ENCODE measurements around the gene LRBA. TPM values are rescaled to one million over a fixed set of nuclear protein-coding genes. Genes with fewer than 3 reads are reported as not detected.

The LRBA gene
- polyA plus RNA-seq, 2 of the 4 experiments (the other 2 are of a cell fraction) = 10.7 to 25.1 TPM

GRCh38 chr4:150423503-150423902 lies 591.6 kb downstream of the LRBA start:
- 96% methylated on average over 5 of the region's 12 CpGs for WGBS (ENCODE audit: missing lambda C conversion rate)
- POLR2A ChIA-PET = no interaction called here
- Histone ChIP-seq H3K27ac (no peak overlapping the region), H3K4me3 (no peak overlapping the region), H3K4me1 (no peaks in the 10 kb centered on the region), H3K4me2 (no peak overlapping the region), H3K9me3 (no peaks in the 10 kb centered on the region)
- CTCF ChIA-PET = no interaction called here
- DNase-seq (ENCODE audit: low read depth in 1 of 2, low spot score in 1 of 2) (no peak), FAIRE-seq (no peak), ATAC-seq (no peak)
- TF ChIP-seq SREBF2 (IDR thresholded peaks at IDR 0.05) (no peak), NPAS2 (CRISPR knock-in tag; IDR thresholded peaks at IDR 0.05; ENCODE audit: borderline replicate concordance) (no peak), CEBPB (IDR thresholded peaks at IDR 0.05) (no peak), HOXA7 (CRISPR knock-in tag; IDR thresholded peaks at IDR 0.05) (no peak), CBX8 (IDR thresholded peaks at IDR 0.05) (no peak)

GRCh38 chr4:150423074-150423473 lies 592.0 kb downstream of the LRBA start:
- CTCF ChIA-PET = no interaction called here
- 80% methylated on average over 8 of the region's 13 CpGs for WGBS (ENCODE audit: missing lambda C conversion rate)
- H3K4me3 ChIP-seq = no peak overlapping the region
- TF ChIP-seq SREBF2 (IDR thresholded peaks at IDR 0.05) (no peak), MAX (IDR thresholded peaks at IDR 0.05) (no peak), BCL3 (IDR thresholded peaks at IDR 0.05) (no peak)
- FAIRE-seq (no peak), DNase-seq (ENCODE audit: low read depth in 1 of 2, low spot score in 1 of 2) (no peak), ATAC-seq (no peak)
- H3K27ac ChIP-seq = no peak overlapping the region
- POLR2A ChIA-PET = no interaction called here
- no peaks in the 10 kb centered on the region for H3K9me3 ChIP-seq
- H3K4me1 ChIP-seq = no peaks in the 10 kb centered on the region
- no peak overlapping the region for H3K4me2 ChIP-seq

- FAIRE-seq = no peak
Measured at GRCh38 chr4:150421612-150422011, 593.5 kb downstream of the LRBA start.

More at GRCh38 chr4:150421612-150422011, 593.5 kb downstream of the LRBA start:
- ChIA-PET POLR2A (no interaction called here), CTCF (no interaction called here)
- H3K4me1 ChIP-seq = no peaks in the 10 kb centered on the region
- TF ChIP-seq MYC (IDR thresholded peaks at IDR 0.05; ENCODE audit: borderline replicate concordance, low read length) = no peak
- no peak for TF ChIP-seq EP300 (IDR thresholded peaks at IDR 0.05)
- TF ChIP-seq REST (IDR thresholded peaks at IDR 0.05) = no peak
- no peak for TF ChIP-seq HES2 (IDR thresholded peaks at IDR 0.05)
- no peak for TF ChIP-seq HEYL (CRISPR knock-in tag; IDR thresholded peaks at IDR 0.05)
- no peak for TF ChIP-seq EHMT2 (IDR thresholded peaks at IDR 0.05; ENCODE audit: low read depth)
- no peak for TF ChIP-seq E2F6 (IDR thresholded peaks at IDR 0.05; ENCODE audit: borderline replicate concordance, low read depth)
- TF ChIP-seq HOXA7 (CRISPR knock-in tag; IDR thresholded peaks at IDR 0.05) = no peak
- TF ChIP-seq MAFK (IDR thresholded peaks at IDR 0.05; ENCODE audit: partially characterized antibody) = no peak
- no peak for TF ChIP-seq POLR2A (IDR thresholded peaks at IDR 0.05; ENCODE audit: low read length)
- no peak for TF ChIP-seq KDM1A (IDR thresholded peaks at IDR 0.05; ENCODE audit: low read depth)
- ATAC-seq = no peak
- no peak for DNase-seq (ENCODE audit: low read depth in 1 of 2, low spot score in 1 of 2)
- no peak overlapping the region for H3K4me2 ChIP-seq
- WGBS (ENCODE audit: missing lambda C conversion rate) = 100% methylated on average over 1 of the region's 1 CpG
- no peaks in the 10 kb centered on the region for H3K9me3 ChIP-seq
- H3K4me3 ChIP-seq = no peak overlapping the region
- no peak overlapping the region for H3K27ac ChIP-seq

All from A549 (cell line).